Measurements from ENCODE around the gene SPOCK1. TPM values are rescaled to one million over a fixed set of nuclear protein-coding genes. Genes with fewer than 3 reads are reported as not detected.

The SPOCK1 gene
- total RNA-seq, 2 donors from 2014 or later = not detected

DNA sequence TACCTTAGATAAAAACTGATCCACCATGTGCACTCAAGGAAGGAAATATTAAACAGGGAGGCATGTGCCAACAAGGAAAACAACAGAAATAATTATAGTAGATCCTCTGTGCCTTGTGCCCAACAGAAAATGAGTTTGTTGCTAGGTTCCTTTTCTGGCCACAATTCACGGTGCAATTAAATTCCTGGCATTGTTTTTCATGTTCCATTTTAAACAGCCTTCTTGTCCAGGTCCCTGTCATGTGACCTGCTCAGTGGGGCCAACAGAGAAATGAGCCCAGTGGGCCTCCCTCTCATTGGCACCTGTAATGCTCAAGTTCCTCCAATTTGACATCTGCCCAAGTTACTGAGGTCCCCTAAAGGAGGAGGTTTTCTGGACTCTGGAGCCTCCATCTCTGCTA lies 56.5 kb downstream of the SPOCK1 start:
- Mint-ChIP-seq H3K4me1 (no peaks in the 10 kb centered on the region), H3K27me3 (peaks cover 11% of the 10 kb centered on the region), H3K4me3 (no peak overlapping the region), H3K36me3 (ENCODE audit: low read depth) (no peaks in the 10 kb centered on the region), H3K27ac (no peak overlapping the region), H3K9me3 (no peaks in the 10 kb centered on the region)
- no peak for ATAC-seq (replicated peaks)

DNA sequence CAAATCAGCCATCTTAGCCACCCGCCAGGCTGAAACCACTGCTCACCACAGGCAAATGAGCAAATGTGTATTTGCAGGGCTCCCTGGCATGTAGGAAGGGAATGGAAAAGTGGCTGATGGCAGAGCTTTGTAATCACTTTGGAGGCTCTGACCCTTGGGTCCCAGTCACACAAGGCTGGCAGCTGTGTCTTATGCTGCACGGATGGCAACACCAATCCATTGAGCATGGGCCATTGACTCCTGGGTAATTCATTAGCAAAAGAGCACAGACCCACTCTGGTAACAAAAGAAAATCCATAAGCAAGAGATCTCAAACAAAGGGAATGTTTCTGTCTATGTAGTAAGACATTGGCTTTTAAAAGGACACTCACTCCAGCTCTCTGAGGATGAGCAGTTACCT lies 57.6 kb downstream of the SPOCK1 start:
- no peak overlapping the region for H3K27ac Mint-ChIP-seq
- no peaks in the 10 kb centered on the region for H3K9me3 Mint-ChIP-seq
- H3K36me3 Mint-ChIP-seq (ENCODE audit: low read depth) = no peaks in the 10 kb centered on the region
- ATAC-seq (replicated peaks) = no peak
- H3K4me1 Mint-ChIP-seq = no peaks in the 10 kb centered on the region
- H3K27me3 Mint-ChIP-seq = peaks cover 11% of the 10 kb centered on the region
- H3K4me3 Mint-ChIP-seq = no peak overlapping the region

DNA sequence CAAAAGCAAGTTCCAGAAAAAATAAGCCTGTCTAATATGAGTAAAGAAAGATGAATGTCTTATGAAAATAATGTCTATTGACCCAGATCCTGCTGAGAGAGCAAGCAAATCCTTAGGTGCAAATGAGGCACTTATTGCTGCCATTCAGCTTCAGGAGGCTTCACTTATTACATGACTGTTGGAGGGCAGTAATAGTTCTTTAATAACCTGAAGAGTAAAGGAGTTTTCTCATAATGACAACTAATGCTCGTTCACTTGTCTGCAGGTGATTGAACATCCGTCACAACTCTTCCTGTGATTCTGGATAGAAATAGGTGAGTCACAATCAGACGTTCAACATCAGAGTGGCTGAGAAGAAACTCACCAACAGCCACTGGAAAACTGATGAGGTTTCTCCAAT lies 58.3 kb downstream of the SPOCK1 start:
- H3K27me3 Mint-ChIP-seq = peaks cover 11% of the 10 kb centered on the region
- H3K27ac Mint-ChIP-seq = no peak overlapping the region
- no peaks in the 10 kb centered on the region for H3K4me1 Mint-ChIP-seq
- ATAC-seq (replicated peaks) = no peak
- no peaks in the 10 kb centered on the region for H3K9me3 Mint-ChIP-seq
- H3K36me3 Mint-ChIP-seq (ENCODE audit: low read depth) = no peaks in the 10 kb centered on the region
- H3K4me3 Mint-ChIP-seq = no peak overlapping the region

DNA sequence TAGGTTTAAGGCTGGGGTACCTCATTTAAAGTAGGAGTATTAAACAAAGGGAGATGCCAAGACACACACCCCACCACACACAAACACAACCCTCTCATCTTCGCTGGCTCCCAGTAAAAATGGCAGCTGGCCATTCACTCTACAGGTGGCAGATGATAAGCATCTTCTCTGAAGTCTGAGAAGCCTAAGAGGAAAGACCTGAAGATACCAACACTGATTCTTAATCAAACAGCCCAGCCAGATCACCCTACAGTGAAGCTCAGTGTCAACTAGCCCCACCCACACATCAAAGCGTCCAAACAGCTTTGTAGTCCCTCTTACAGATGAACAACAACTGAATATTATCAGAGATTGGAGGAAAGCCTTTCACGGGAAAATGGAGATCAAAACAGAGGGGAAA lies 59.5 kb downstream of the SPOCK1 start:
- H3K4me3 Mint-ChIP-seq = no peak overlapping the region
- H3K27ac Mint-ChIP-seq = no peak overlapping the region
- H3K27me3 Mint-ChIP-seq = peaks cover 11% of the 10 kb centered on the region
- H3K4me1 Mint-ChIP-seq = no peaks in the 10 kb centered on the region
- H3K9me3 Mint-ChIP-seq = no peaks in the 10 kb centered on the region
- ATAC-seq (replicated peaks) = no peak
- no peaks in the 10 kb centered on the region for H3K36me3 Mint-ChIP-seq (ENCODE audit: low read depth)

DNA sequence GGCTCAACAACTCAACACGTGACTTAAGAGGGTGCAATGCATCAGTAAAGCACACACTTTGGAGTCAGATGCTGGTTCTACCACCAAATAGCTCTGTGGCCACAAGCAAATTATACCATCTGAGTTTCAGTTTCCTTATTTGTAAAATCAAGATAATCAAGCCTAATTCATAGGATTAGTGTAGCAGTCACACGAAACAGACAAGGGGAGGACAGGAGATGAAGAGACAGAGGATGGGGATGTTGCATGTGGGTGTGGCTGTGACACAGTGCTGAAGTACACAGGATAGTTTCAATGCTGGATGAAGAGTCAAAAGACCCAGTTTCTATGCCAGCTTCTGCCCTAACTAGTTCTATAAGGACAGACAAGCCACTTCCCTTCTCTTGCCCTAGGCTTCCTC lies 60.2 kb downstream of the SPOCK1 start:
- ATAC-seq (replicated peaks) = no peak
- Mint-ChIP-seq H3K36me3 (ENCODE audit: low read depth) (no peaks in the 10 kb centered on the region), H3K4me1 (no peaks in the 10 kb centered on the region), H3K27me3 (peaks cover 7% of the 10 kb centered on the region), H3K4me3 (no peak overlapping the region), H3K9me3 (no peaks in the 10 kb centered on the region), H3K27ac (no peak overlapping the region)

DNA sequence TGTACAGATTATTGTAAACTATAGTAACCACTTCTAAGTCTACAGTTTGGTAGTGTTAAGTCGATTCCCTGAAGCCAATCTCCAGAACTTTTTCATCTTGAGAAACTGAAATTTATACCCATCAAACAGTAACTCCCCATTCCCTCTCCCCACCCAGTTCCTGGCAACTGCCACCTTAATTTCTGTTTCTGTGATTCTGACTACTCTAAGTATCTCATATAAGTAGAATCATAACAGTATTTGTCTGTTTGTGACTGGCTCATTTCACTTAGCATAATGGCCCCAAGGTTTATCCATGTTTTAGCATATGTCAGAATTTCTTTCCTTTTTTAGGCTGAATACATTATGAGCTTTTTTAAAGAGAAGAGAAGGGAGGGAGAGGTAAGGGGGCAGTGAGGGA lies 61.4 kb downstream of the SPOCK1 start:
- peaks cover 7% of the 10 kb centered on the region for H3K27me3 Mint-ChIP-seq
- H3K4me3 Mint-ChIP-seq = no peak overlapping the region
- H3K36me3 Mint-ChIP-seq (ENCODE audit: low read depth) = no peaks in the 10 kb centered on the region
- H3K9me3 Mint-ChIP-seq = no peaks in the 10 kb centered on the region
- ATAC-seq (replicated peaks) = no peak
- no peaks in the 10 kb centered on the region for H3K4me1 Mint-ChIP-seq
- no peak overlapping the region for H3K27ac Mint-ChIP-seq

DNA sequence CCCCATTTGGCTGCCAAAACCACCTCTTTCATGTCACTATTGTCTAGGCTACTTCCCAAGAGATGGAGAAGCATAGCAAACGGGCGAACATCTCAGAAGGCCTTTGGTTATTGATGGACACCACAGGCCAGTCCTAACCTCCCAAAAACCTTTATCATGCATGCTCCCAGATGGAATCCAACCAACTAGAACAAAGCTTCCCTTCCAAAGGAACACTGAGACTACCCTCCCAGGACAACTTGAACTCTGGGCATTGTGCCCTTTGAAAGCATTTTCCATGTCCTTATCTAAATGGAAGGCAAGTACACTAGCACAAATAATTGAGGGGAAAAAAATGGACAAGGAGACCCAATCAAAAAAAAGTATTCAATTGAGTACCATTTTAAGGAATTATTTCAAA lies 65.6 kb downstream of the SPOCK1 start:
- no peaks in the 10 kb centered on the region for H3K36me3 Mint-ChIP-seq (ENCODE audit: low read depth)
- peaks cover 12% of the 10 kb centered on the region for H3K27me3 Mint-ChIP-seq
- no peak overlapping the region for H3K27ac Mint-ChIP-seq
- no peaks in the 10 kb centered on the region for H3K4me1 Mint-ChIP-seq
- ATAC-seq (replicated peaks) = no peak
- H3K4me3 Mint-ChIP-seq = no peak overlapping the region
- no peaks in the 10 kb centered on the region for H3K9me3 Mint-ChIP-seq

DNA sequence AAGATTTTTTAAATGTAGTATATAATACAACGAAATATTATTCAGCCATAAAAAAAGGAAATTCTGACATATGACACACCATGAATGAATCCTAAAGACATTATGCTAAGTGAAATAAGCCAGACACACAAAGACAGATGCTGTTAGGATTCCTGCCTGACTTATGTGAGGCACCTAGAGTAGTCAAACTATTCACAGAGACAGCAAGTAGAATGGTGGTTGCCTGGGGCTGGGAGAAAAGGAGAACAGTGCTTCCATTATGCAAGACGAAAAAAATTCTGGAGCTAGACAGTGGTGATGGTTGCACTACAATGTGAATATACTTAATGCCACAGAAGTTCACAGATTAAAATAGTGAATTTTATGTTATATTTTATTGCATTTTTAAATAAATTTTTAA lies 66.8 kb downstream of the SPOCK1 start:
- ATAC-seq (replicated peaks) = no peak
- Mint-ChIP-seq H3K27ac (no peak overlapping the region), H3K4me1 (no peaks in the 10 kb centered on the region), H3K4me3 (no peak overlapping the region), H3K36me3 (ENCODE audit: low read depth) (no peaks in the 10 kb centered on the region), H3K27me3 (peaks cover 9% of the 10 kb centered on the region), H3K9me3 (no peaks in the 10 kb centered on the region)

DNA sequence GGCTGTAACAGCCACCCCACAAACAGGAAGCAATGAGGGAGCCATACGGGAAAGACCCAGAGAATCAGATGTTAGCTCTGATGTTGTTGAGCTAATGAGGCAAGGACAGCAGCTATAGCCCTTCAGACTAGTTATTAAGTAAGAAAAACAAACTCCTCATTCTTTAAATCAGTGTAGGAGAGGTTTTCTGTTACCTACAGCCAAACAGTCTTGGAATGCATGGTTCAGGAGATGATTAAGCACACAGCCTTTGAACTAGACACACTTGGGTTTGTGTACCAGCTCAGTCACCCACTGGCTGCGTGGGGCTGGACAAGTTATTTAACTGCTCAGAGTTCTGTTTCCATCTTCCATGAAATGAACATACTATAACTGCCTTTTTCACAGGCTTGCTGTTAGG lies 68.1 kb downstream of the SPOCK1 start:
- Mint-ChIP-seq H3K4me3 (no peak overlapping the region), H3K9me3 (no peaks in the 10 kb centered on the region), H3K27ac (no peak overlapping the region), H3K36me3 (ENCODE audit: low read depth) (no peaks in the 10 kb centered on the region), H3K4me1 (no peaks in the 10 kb centered on the region), H3K27me3 (peaks cover 9% of the 10 kb centered on the region)
- no peak for ATAC-seq (replicated peaks)

DNA sequence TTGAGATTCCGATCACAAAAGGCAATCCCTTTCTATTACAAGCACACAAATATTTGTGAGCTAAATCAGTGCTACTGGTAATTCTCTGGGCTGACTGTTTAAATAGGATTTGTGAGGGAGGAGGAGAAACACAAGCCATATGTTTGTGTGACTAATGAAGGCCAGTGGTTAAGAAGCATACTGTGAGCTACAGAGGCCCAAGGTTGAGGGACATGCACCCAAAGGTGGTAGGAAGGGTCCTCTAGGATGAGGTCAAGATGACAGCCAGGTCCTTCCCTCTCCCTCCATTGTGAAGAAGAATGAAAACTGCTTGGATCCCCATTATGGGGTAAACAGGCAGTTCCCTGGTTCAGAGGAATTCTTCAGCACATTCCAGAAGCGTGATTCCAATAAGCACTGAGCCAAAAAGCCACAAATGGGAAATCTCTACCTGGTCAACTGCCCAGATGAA lies 83.9 kb downstream of the SPOCK1 start:
- Mint-ChIP-seq H3K4me1 (no peaks in the 10 kb centered on the region), H3K27ac (no peak overlapping the region), H3K9me3 (peaks cover 4% of the 10 kb centered on the region), H3K27me3 (no peaks in the 10 kb centered on the region), H3K36me3 (ENCODE audit: low read depth) (no peaks in the 10 kb centered on the region), H3K4me3 (no peak overlapping the region)
- no peak for ATAC-seq (replicated peaks)

DNA sequence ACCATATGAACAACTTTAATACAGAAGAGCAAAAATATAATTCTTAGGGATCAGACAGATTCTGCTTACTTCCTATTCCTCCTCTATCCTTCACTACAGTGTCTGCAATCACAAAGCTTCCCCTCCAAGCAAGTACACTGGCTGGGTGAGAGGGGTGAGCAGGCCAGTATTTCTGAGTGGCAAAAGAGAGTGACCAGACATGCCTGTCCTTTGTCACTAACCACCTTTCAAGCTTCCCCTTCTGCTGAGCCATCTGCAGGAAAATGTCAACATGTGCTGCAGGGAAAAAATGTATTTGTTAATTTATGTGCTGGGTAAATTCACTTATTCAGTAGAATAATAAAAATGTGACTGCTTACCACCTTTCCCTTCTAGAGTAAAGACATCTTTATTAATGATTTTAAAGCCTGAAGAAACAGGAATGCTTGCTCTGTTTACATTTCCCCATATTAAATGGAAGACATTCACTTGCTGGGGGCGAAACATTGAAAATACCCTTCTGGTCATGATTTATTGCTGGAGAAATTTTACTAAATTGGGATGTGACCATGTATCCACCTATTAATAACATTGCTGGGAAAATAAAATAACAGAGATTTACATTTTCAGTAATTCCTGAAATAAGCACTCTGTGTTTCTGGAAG lies 84.9 kb downstream of the SPOCK1 start:
- H3K27ac Mint-ChIP-seq = no peak overlapping the region
- no peak for ATAC-seq (replicated peaks)
- no peaks in the 10 kb centered on the region for H3K36me3 Mint-ChIP-seq (ENCODE audit: low read depth)
- no peaks in the 10 kb centered on the region for H3K4me1 Mint-ChIP-seq
- peaks cover 4% of the 10 kb centered on the region for H3K9me3 Mint-ChIP-seq
- H3K4me3 Mint-ChIP-seq = no peak overlapping the region
- H3K27me3 Mint-ChIP-seq = no peaks in the 10 kb centered on the region

DNA sequence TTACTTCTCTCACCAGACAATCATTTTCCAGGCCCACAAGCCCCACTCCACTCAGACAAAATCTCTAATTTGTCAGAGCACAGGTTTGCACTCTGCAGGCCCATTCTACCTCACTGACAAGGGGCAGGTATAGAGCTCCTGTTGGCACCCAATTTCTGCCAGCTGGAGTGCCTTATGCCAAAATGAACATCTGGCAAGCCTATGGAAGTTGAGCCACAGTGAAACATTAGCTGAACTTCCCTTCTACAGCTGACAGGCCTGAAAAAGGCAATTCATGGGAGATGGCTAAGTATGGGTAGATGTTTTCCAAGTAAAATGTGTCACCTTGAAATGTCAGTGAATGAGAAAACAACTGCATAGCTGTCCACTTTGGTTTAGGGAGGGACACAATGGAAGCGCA lies 87.0 kb downstream of the SPOCK1 start:
- Mint-ChIP-seq H3K27me3 (no peaks in the 10 kb centered on the region), H3K36me3 (ENCODE audit: low read depth) (no peaks in the 10 kb centered on the region), H3K9me3 (peaks cover 4% of the 10 kb centered on the region), H3K4me3 (no peak overlapping the region), H3K27ac (no peak overlapping the region), H3K4me1 (no peaks in the 10 kb centered on the region)
- no peak for ATAC-seq (replicated peaks)

DNA sequence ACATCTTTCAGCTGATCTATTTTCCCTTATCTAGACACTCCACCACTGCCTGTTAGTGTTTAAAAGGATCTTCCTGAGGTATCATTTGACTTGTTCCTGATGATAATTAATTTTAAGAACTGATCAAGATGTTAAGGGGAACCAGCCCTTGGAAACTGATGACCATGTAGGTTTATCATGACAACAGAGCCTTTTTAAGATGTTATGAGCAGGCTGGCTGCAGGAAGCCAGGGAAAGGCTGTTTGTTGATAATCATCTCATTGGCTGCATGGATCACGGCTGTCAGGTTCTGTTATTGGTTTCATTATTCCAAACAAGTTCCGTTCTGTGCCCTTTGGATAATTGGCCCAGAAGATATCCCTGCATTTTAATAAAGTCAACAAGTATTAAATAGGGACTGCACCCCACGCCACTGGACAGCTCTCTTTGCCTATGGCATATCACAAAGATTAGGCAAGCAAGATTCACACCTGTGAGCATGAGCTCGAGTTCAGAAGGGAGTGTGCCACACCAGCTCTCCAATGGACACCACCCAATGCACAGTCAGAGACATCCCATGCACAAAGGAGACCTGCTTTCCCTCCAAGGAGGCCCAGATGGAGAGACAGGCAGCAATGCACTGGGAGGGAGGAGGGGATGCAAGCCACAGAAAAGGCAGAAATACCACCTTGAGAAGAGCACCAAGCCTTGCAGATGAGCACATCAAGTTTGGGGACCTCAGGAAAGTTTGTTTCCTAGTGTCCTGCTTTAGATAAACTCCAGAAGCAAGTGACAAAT lies 88.7 kb downstream of the SPOCK1 start:
- Mint-ChIP-seq H3K27ac (no peak overlapping the region), H3K9me3 (no peaks in the 10 kb centered on the region), H3K4me3 (no peak overlapping the region), H3K36me3 (ENCODE audit: low read depth) (no peaks in the 10 kb centered on the region), H3K4me1 (no peaks in the 10 kb centered on the region), H3K27me3 (no peaks in the 10 kb centered on the region)
- no peak for ATAC-seq (replicated peaks)

DNA sequence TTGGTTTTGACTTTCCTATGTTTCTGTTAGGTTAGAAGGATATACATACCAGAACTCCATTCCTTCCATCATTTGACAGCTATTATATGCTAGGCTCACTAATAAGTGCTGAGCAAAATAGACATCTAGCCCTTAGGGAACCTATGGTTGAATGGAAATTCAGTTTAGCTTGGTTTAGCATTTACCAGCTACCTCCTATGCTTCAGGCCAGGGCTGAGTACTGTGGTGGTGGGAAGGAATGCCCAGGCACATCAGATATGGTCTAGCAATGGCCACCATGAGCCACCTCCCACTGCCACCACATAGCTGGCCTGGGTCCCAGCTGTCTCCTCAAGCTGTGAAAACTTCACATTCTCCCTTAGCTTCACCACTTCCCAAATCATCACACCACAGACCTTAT lies 89.4 kb downstream of the SPOCK1 start:
- Mint-ChIP-seq H3K4me1 (no peaks in the 10 kb centered on the region), H3K27me3 (no peaks in the 10 kb centered on the region), H3K9me3 (no peaks in the 10 kb centered on the region), H3K4me3 (no peak overlapping the region), H3K27ac (no peak overlapping the region), H3K36me3 (ENCODE audit: low read depth) (no peaks in the 10 kb centered on the region)
- ATAC-seq (replicated peaks) = no peak

DNA sequence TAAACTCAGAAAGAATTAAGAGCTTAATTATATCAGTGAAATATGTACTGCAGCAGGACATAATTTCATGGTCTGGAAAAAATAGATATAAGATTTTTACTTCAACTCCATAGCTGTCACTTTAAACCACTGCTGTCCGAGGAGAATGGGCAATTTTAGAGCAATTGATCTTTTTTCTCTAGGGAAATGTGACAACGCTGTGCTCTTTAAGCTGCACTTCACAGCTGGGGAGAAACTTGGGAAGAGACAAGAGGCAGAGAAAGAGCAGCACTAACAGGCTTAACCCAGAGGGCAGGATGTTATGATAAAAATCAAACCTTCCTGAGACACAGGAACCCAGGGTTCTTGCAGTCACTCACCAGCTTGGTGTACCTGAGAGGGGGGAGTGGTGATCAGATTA lies 92.0 kb downstream of the SPOCK1 start:
- H3K36me3 Mint-ChIP-seq (ENCODE audit: low read depth) = no peaks in the 10 kb centered on the region
- no peak overlapping the region for H3K27ac Mint-ChIP-seq
- no peaks in the 10 kb centered on the region for H3K9me3 Mint-ChIP-seq
- no peaks in the 10 kb centered on the region for H3K4me1 Mint-ChIP-seq
- ATAC-seq (replicated peaks) = no peak
- peaks cover 7% of the 10 kb centered on the region for H3K27me3 Mint-ChIP-seq
- no peak overlapping the region for H3K4me3 Mint-ChIP-seq
